GM19328 (cell line): ENCODE data around the gene ATP6V0C.
"Not testable (repeated sequence)": the region's sequence is repeated elsewhere in the genome, so short reads cannot be mapped to it uniquely, and the experiment has no call there.

Experiments
- ATAC-seq: cut with Tn5 transposase; IDR thresholded peaks from one replicate; pipeline ENCODE4 v1.9.1; 2021; ENCODE audit warnings: mild to moderate bottlenecking, moderate library complexity; ENCODE audit not compliant: unreplicated experiment

ATP6V0C gene

GRCh38 chr16:2474877-2475412 is 38.8 kb upstream of the ATP6V0C start, which contains the start of gene TBC1D24:
TSS of gene TBC1D24 (plus strand) at chr16:2475127. CDS start at chr16:2496149, 21,022 bp downstream.
- peak; percentile 64 for ATAC-seq

GRCh38 chr16:2475413-2476344 is 38.1 kb upstream of the ATP6V0C start:
- no peak for ATAC-seq

GRCh38 chr16:2476345-2476720 is 37.4 kb upstream of the ATP6V0C start:
- no peak for ATAC-seq

- no peak for ATAC-seq
These were observed 37.0 kb upstream of the ATP6V0C start for GRCh38 chr16:2476741-2477140.

GRCh38 chr16:2477327-2477726 is 36.4 kb upstream of the ATP6V0C start:
- ATAC-seq, result no peak

GRCh38 chr16:2478279-2478678 is 35.5 kb upstream of the ATP6V0C start:
- ATAC-seq, result no peak

GRCh38 chr16:2479996-2480395 is 33.8 kb upstream of the ATP6V0C start:
- ATAC-seq, result not testable (repeated sequence)

- ATAC-seq, result no peak
These were observed 32.8 kb upstream of the ATP6V0C start for GRCh38 chr16:2480948-2481347.

GRCh38 chr16:2481676-2482075 is 32.1 kb upstream of the ATP6V0C start:
- ATAC-seq, result no peak

- no peak for ATAC-seq
These were observed 31.5 kb upstream of the ATP6V0C start for GRCh38 chr16:2482249-2482648.

- ATAC-seq, result no peak
These were observed 30.8 kb upstream of the ATP6V0C start for GRCh38 chr16:2482708-2483534.

GRCh38 chr16:2483939-2484897 is 29.5 kb upstream of the ATP6V0C start:
- no peak for ATAC-seq

GRCh38 chr16:2484898-2485508 is 28.7 kb upstream of the ATP6V0C start:
- no peak for ATAC-seq

- no peak for ATAC-seq
These were observed 27.8 kb upstream of the ATP6V0C start for GRCh38 chr16:2485811-2486507.

GRCh38 chr16:2486645-2487516 is 26.9 kb upstream of the ATP6V0C start:
- no peak for ATAC-seq

- ATAC-seq, result no peak
These were observed 26.3 kb upstream of the ATP6V0C start for GRCh38 chr16:2487517-2487842.

GRCh38 chr16:2487903-2488531 is 25.7 kb upstream of the ATP6V0C start:
- ATAC-seq, result no peak

- ATAC-seq, result no peak
These were observed 24.2 kb upstream of the ATP6V0C start for GRCh38 chr16:2489581-2489980.
